ENCODE data around the gene PRXL2B. TPM values are rescaled to one million over a fixed set of nuclear protein-coding genes. Genes with fewer than 3 reads are reported as not detected.

Gene PRXL2B
- total RNA-seq, 1 experiment from 2014 or later: 32.2 TPM

- Histone ChIP-seq H3K9me3 (ENCODE audit: control insufficient read depth in 1 of 2, insufficient read depth in 1 of 2, low read depth in 1 of 2, low read length in 2 of 2) (no peaks in the 10 kb centered on the region), H3K9me2 (ENCODE audit: insufficient read depth) (no peaks in the 10 kb centered on the region), H3K9ac (ENCODE audit: low read length) (no peak overlapping the region), H3K4me1 (ENCODE audit: control insufficient read depth in 1 of 2, insufficient read depth in 2 of 2, low read length in 2 of 2) (no peaks in the 10 kb centered on the region), H3K79me2 (ENCODE audit: insufficient read depth, low read length) (no peaks in the 10 kb centered on the region), H3K27ac (ENCODE audit: low read depth, low read length) (no peak overlapping the region), H4K20me1 (ENCODE audit: insufficient read depth) (no peaks in the 10 kb centered on the region), H3K4me2 (ENCODE audit: low read length) (no peak overlapping the region), H2AFZ (ENCODE audit: low read depth, low read length, poor library complexity, severe bottlenecking) (no peak overlapping the region), H3K27me3 (ENCODE audit: insufficient read depth, low read length) (no peaks in the 10 kb centered on the region), H3K36me3 (ENCODE audit: control insufficient read depth in 1 of 2, insufficient read depth in 2 of 2, low read length in 2 of 2) (no peaks in the 10 kb centered on the region), H3K4me3 (replicated peaks in 1 of 2; ENCODE audit: low read depth in 1 of 2, low read length in 2 of 2) (no peak overlapping the region)
- BruUV-seq (replicated peaks): no TSS peak
- CTCF ChIA-PET: no interaction called here
- POLR2A ChIA-PET: no interaction called here
- RAD21 ChIA-PET (ENCODE audit: low non-redundant PET in 1 of 2, low total read pairs in 2 of 2, uncharacterized antibody in 2 of 2, unreplicated experiment in 2 of 2): no interaction called here
- intact Hi-C loops (cut with micrococcal nuclease): no loop called here
- no peak for ATAC-seq
- DNase-seq (ENCODE audit: low read depth, low spot score): no peak
- TF ChIP-seq ATF3 (IDR thresholded peaks at IDR 0.05): no peak
- no peak for TF ChIP-seq ZFX (IDR thresholded peaks at IDR 0.05)
- TF ChIP-seq RAD21 (IDR thresholded peaks at IDR 0.05; ENCODE audit: low read depth): no peak
- TF ChIP-seq POLR2AphosphoS5 (IDR thresholded peaks at IDR 0.05; ENCODE audit: low read depth, low read length): no peak
- no peak for TF ChIP-seq MAX (IDR thresholded peaks at IDR 0.05)
- TF ChIP-seq ZNF274 (IDR thresholded peaks at IDR 0.05; ENCODE audit: low read depth, low read length): no peak
- no peak for TF ChIP-seq JUND (IDR thresholded peaks at IDR 0.05)
- TF ChIP-seq POLR2A (IDR thresholded peaks at IDR 0.05; ENCODE audit: borderline replicate concordance, extremely low read depth, insufficient read depth, insufficient read length): no peak
- no peak for TF ChIP-seq EGR1 (IDR thresholded peaks at IDR 0.05; ENCODE audit: low read depth)
- no peak for TF ChIP-seq SIN3A (IDR thresholded peaks at IDR 0.05; ENCODE audit: low read depth)
- TF ChIP-seq SP1 (IDR thresholded peaks at IDR 0.05; ENCODE audit: low read depth): no peak
- no peak for TF ChIP-seq EZH2phosphoT487 (IDR thresholded peaks at IDR 0.05; ENCODE audit: borderline replicate concordance)
- no peak for TF ChIP-seq CTCF (IDR thresholded peaks at IDR 0.05 in 2 of 3, conservative IDR thresholded peaks at IDR 0.05 in 1 of 3; ENCODE audit: borderline replicate concordance in 1 of 3, insufficient read depth in 1 of 3, low read depth in 2 of 3, low read length in 2 of 3)
- TF ChIP-seq YY1 (IDR thresholded peaks at IDR 0.05; ENCODE audit: extremely low read depth, insufficient replicate concordance, low read depth, low read length): no peak
- TF ChIP-seq SRF (IDR thresholded peaks at IDR 0.05; ENCODE audit: low read depth): no peak
- no peak for TF ChIP-seq CEBPB (IDR thresholded peaks at IDR 0.05; ENCODE audit: low read depth)
- no peak for TF ChIP-seq TCF7L2 (IDR thresholded peaks at IDR 0.05; ENCODE audit: borderline replicate concordance, extremely low read depth, insufficient read depth, insufficient read length)
- TF ChIP-seq REST (IDR thresholded peaks at IDR 0.05; ENCODE audit: low read depth): no peak
- TF ChIP-seq ZBTB33 (IDR thresholded peaks at IDR 0.05; ENCODE audit: extremely low read depth, insufficient replicate concordance, low read length): no peak
- TF ChIP-seq ELF1 (IDR thresholded peaks at IDR 0.05; ENCODE audit: borderline replicate concordance, low read depth): no peak
Observed at GRCh38 chr1:2561446-2561845, 25.1 kb upstream of the PRXL2B start.

All from HCT116 (cell line).